HepG2 (cell line): Measurements from ENCODE around the gene CBX5. TPM values are rescaled to one million over a fixed set of nuclear protein-coding genes. Genes with fewer than 3 reads are reported as not detected.

Source experiments
- AGO1 ChIP-seq: fragments of 200-400 bp; formaldehyde crosslinking; IDR thresholded peaks from 2 replicates; pipeline ENCODE4 v1.6.1; 2017; ENCODE audit warnings: mild to moderate bottlenecking, low read depth, low read length, moderate library complexity; ENCODE audit not compliant: poor library complexity, severe bottlenecking
- CCDC6 ChIP-seq: sonication (generic); formaldehyde crosslinking; IDR thresholded peaks from 2 replicates; pipeline ENCODE4 v1.8.1; 2022; ENCODE audit warnings: mild to moderate bottlenecking, missing genetic modification reagents, moderate library complexity
- CENPT ChIP-seq: sonication (generic); formaldehyde crosslinking; IDR thresholded peaks from 2 replicates; pipeline ENCODE4 v1.8.0; 2022; ENCODE audit warnings: low read depth, mild to moderate bottlenecking, moderate library complexity, missing genetic modification reagents
- ELF1 ChIP-seq: sonication (generic); formaldehyde crosslinking; IDR thresholded peaks from 2 replicates; pipeline ENCODE4 v1.4.0; 2020; ENCODE audit warnings: missing genetic modification reagents
- HDAC6 ChIP-seq: fragments of 200-600 bp; sonication (generic); IDR thresholded peaks from 2 replicates; pipeline ENCODE4 v1.7.0; 2017; ENCODE audit warnings: mild to moderate bottlenecking, antibody characterized with exemption, low read length, low read depth
- MEIS1 ChIP-seq: sonication (generic); formaldehyde crosslinking; IDR thresholded peaks from 2 replicates; pipeline ENCODE4 v1.9.0; 2021; ENCODE audit warnings: mild to moderate bottlenecking, missing genetic modification reagents, moderate library complexity, borderline replicate concordance
- NPAS2 ChIP-seq: sonication (generic); formaldehyde crosslinking; IDR thresholded peaks from 2 replicates; pipeline ENCODE4 v1.8.0; 2022; ENCODE audit warnings: mild to moderate bottlenecking, missing genetic modification reagents, borderline replicate concordance
- PLRG1 ChIP-seq: fragments of 450-650 bp; conservative IDR thresholded peaks from 2 replicates; pipeline ENCODE4 v1.6.1; 2016
- REL ChIP-seq: sonication (generic); formaldehyde crosslinking; conservative IDR thresholded peaks from 2 replicates; pipeline ENCODE4 v1.8.0; 2022; ENCODE audit warnings: mild to moderate bottlenecking, missing genetic modification reagents, moderate library complexity
- RFX3 ChIP-seq: IDR thresholded peaks from 2 replicates; pipeline ENCODE4 v1.6.1; 2016; ENCODE audit warnings: missing biosample characterization, missing genetic modification reagents
- RNF2 ChIP-seq: fragments of 450-650 bp; conservative IDR thresholded peaks from 2 replicates; pipeline ENCODE4 v1.6.1; 2016; ENCODE audit warnings: low read depth
- SKI ChIP-seq: fragments of 450-650 bp; IDR thresholded peaks from one replicate; pipeline ENCODE4 v1.6.1; 2018; ENCODE audit warnings: mild to moderate bottlenecking; ENCODE audit not compliant: partially characterized antibody
- SNAPC2 ChIP-seq: sonication (generic); formaldehyde crosslinking; IDR thresholded peaks from 2 replicates; pipeline ENCODE4 v1.8.1; 2022; ENCODE audit warnings: mild to moderate bottlenecking, missing genetic modification reagents
- SP4 ChIP-seq: sonication (generic); formaldehyde crosslinking; IDR thresholded peaks from 2 replicates; pipeline ENCODE4 v1.8.1; 2023; ENCODE audit warnings: mild to moderate bottlenecking, missing genetic modification reagents
- SSRP1 ChIP-seq: IDR thresholded peaks from 2 replicates; pipeline ENCODE4 v1.6.1; 2016; ENCODE audit warnings: control low read depth
- ZBTB38 ChIP-seq: sonication (generic); formaldehyde crosslinking; IDR thresholded peaks from 2 replicates; pipeline ENCODE4 v1.5.1; 2020; ENCODE audit warnings: mild to moderate bottlenecking, missing genetic modification reagents
- ZNF138 ChIP-seq: sonication (generic); formaldehyde crosslinking; IDR thresholded peaks from 2 replicates; pipeline ENCODE4 v1.5.0; 2020; ENCODE audit warnings: mild to moderate bottlenecking, low read depth, missing genetic modification reagents
- ZNF572 ChIP-seq: sonication (generic); formaldehyde crosslinking; IDR thresholded peaks from 2 replicates; pipeline ENCODE4 v1.5.1; 2020; ENCODE audit warnings: mild to moderate bottlenecking, missing genetic modification reagents
- ZNF619 ChIP-seq: sonication (generic); formaldehyde crosslinking; IDR thresholded peaks from 2 replicates; pipeline ENCODE4 v1.4.0; 2020; ENCODE audit warnings: mild to moderate bottlenecking, missing genetic modification reagents
- polyA plus RNA-seq, 8 experiments: library from polyadenylated mRNA; depleted of rRNA in 3 of 8; stranded (reverse) in 7 of 8; unstranded in 1 of 8; fragments of >200 nt; fragmentation: Illumina TruSeq in 4 of 8; extraction: Trizol in 4 of 8; gene quantifications; 2 replicates each; pipeline versions ENCODE4 v1.2.1 to v1.2.3, GENCODE V29; 2011 to 2016; ENCODE audit warnings: low read depth in 4 of 8, missing spikeins in 1 of 8, mixed read lengths in 1 of 8; ENCODE audit not compliant: insufficient read depth in 1 of 8
- total RNA-seq, 5 experiments: library from RNA; depleted of rRNA; stranded (reverse); fragments of >200 nt; fragmentation: Illumina TruSeq; extraction: Trizol; gene quantifications; 2 replicates each; pipeline ENCODE4 v1.2.3, GENCODE V29; 2016; ENCODE audit warnings: low read depth in 1 of 5
- TF ChIP-seq, protein P1 (sequence below): sonication (generic); formaldehyde crosslinking; IDR thresholded peaks from 2 replicates; pipeline ENCODE4 v1.5.0; 2020; ENCODE audit warnings: mild to moderate bottlenecking, missing genetic modification reagents
- TF ChIP-seq, protein P2 (sequence below): sonication (generic); formaldehyde crosslinking; IDR thresholded peaks from 2 replicates; pipeline ENCODE4 v1.5.0; 2020; ENCODE audit warnings: missing genetic modification reagents
- TF ChIP-seq, protein P3 (sequence below): IDR thresholded peaks from 2 replicates; pipeline ENCODE4 v1.6.1; 2016; ENCODE audit warnings: missing compliant biosample characterization, missing genetic modification reagents, borderline replicate concordance
- TF ChIP-seq, protein P4 (sequence below): sonication (generic); formaldehyde crosslinking; IDR thresholded peaks from 2 replicates; pipeline ENCODE4 v1.9.0; 2021; ENCODE audit warnings: missing genetic modification reagents, mild to moderate bottlenecking, borderline replicate concordance

CBX5 gene
- total and polyA plus RNA-seq, 2 of the 13 experiments (the other 11 are each of a cell fraction or from before 2014, with no cell fraction given), result 16.0 to 22.2 TPM

DNA sequence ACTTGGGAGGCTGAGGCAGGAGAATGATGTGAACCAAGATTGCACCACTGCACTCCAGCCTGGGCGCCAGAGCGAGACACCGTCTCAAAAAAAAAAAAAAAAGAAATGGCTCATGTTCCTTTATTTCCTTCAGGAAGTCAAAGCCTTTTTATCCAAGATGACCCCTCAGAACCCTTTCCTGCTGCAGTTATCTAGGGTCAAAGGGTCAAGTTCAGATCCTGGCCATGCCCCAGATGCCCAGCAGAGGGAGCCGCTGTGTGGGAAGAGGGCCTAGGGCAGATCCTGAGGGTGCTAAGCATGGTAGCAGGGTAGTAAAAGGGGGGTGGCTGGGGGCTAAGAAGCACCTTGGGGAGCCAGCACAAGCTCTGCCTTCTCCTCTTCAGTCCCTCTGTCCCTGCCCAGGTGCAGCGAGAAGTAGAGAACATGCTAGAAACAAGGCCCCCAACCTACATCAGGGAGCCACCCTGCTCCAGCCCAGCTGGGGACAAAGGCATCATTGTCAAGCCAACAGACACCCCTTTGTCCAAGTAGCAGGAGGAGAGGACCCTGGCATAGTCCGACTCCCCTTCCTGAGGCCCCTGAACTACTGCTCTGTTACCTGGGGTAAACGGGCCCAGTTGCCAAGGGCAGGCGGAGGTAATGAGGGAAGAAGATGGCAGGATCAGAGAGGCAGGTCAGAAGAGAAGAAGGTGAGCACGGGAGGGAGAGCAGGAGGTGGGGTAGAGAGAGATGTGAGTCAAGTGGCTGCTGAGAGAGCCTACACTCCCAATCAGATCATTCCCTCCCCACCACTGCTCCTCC, 14.4 kb upstream of the CBX5 start (continued):
- TF ChIP-seq ZBTB38 (CRISPR knock-in tag) (peak; percentile 22; the same call in 1 of the 2 replicates), SKI (peak; percentile 88), CENPT (no peak), RFX3 (CRISPR knock-in tag) (0 out of 2 replicates have a peak, but pooled peaks have one; percentile 22), SNAPC2 (CRISPR knock-in tag) (no peak), PLRG1 (no peak), CCDC6 (CRISPR knock-in tag) (peak; percentile 74; the same call in 1 of the 2 replicates), ELF1 (CRISPR knock-in tag) (0 out of 2 replicates have a peak, but pooled peaks have one; percentile 41), ZNF572 (0 out of 2 replicates have a peak, but pooled peaks have one; percentile 71), ZNF138 (CRISPR knock-in tag) (no peak), SSRP1 (CRISPR knock-in tag) (0 out of 2 replicates have a peak, but pooled peaks have one; percentile 71), NPAS2 (CRISPR knock-in tag) (no peak), REL (CRISPR knock-in tag) (no peak), RNF2 (no peak), HDAC6 (no peak), SP4 (peak; percentile 20; the same call in 1 of the 2 replicates), ZNF619 (peak; percentile 66; the same call in 1 of the 2 replicates), MEIS1 (no peak), AGO1 (no peak)
- TF ChIP-seq, protein P1, sequence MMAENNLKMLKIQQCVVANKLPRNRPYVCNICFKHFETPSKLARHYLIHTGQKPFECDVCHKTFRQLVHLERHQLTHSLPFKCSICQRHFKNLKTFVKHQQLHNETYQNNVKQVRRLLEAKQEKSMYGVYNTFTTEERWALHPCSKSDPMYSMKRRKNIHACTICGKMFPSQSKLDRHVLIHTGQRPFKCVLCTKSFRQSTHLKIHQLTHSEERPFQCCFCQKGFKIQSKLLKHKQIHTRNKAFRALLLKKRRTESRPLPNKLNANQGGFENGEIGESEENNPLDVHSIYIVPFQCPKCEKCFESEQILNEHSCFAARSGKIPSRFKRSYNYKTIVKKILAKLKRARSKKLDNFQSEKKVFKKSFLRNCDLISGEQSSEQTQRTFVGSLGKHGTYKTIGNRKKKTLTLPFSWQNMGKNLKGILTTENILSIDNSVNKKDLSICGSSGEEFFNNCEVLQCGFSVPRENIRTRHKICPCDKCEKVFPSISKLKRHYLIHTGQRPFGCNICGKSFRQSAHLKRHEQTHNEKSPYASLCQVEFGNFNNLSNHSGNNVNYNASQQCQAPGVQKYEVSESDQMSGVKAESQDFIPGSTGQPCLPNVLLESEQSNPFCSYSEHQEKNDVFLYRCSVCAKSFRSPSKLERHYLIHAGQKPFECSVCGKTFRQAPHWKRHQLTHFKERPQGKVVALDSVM (CRISPR knock-in tag), result peak; percentile 19; the same call in 1 of the 2 replicates
- TF ChIP-seq, protein P2, sequence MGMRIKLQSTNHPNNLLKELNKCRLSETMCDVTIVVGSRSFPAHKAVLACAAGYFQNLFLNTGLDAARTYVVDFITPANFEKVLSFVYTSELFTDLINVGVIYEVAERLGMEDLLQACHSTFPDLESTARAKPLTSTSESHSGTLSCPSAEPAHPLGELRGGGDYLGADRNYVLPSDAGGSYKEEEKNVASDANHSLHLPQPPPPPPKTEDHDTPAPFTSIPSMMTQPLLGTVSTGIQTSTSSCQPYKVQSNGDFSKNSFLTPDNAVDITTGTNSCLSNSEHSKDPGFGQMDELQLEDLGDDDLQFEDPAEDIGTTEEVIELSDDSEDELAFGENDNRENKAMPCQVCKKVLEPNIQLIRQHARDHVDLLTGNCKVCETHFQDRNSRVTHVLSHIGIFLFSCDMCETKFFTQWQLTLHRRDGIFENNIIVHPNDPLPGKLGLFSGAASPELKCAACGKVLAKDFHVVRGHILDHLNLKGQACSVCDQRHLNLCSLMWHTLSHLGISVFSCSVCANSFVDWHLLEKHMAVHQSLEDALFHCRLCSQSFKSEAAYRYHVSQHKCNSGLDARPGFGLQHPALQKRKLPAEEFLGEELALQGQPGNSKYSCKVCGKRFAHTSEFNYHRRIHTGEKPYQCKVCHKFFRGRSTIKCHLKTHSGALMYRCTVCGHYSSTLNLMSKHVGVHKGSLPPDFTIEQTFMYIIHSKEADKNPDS (CRISPR knock-in tag), result 0 out of 2 replicates have a peak, but pooled peaks have one; percentile 55
- TF ChIP-seq, protein P3, sequence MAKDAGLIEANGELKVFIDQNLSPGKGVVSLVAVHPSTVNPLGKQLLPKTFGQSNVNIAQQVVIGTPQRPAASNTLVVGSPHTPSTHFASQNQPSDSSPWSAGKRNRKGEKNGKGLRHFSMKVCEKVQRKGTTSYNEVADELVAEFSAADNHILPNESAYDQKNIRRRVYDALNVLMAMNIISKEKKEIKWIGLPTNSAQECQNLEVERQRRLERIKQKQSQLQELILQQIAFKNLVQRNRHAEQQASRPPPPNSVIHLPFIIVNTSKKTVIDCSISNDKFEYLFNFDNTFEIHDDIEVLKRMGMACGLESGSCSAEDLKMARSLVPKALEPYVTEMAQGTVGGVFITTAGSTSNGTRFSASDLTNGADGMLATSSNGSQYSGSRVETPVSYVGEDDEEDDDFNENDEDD (CRISPR knock-in tag), result no peak
- TF ChIP-seq, protein P4, sequence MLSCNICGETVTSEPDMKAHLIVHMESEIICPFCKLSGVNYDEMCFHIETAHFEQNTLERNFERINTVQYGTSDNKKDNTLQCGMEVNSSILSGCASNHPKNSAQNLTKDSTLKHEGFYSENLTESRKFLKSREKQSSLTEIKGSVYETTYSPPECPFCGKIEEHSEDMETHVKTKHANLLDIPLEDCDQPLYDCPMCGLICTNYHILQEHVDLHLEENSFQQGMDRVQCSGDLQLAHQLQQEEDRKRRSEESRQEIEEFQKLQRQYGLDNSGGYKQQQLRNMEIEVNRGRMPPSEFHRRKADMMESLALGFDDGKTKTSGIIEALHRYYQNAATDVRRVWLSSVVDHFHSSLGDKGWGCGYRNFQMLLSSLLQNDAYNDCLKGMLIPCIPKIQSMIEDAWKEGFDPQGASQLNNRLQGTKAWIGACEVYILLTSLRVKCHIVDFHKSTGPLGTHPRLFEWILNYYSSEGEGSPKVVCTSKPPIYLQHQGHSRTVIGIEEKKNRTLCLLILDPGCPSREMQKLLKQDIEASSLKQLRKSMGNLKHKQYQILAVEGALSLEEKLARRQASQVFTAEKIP (CRISPR knock-in tag), result no peak
